ENCODE measurements around the gene GPC6.

Gene GPC6

GRCh38 chr13:94399812-94400211 lies 1173.2 kb downstream of the GPC6 start:
- H3K4me3 ChIP-seq (replicated peaks; ENCODE audit: low read depth, low read length), result no peak overlapping the region
- no peak for DNase-seq (ENCODE audit: low read depth)
- no peak for TF ChIP-seq CTCF (IDR thresholded peaks at IDR 0.05; ENCODE audit: low read length, missing control alignments)

GRCh38 chr13:94400874-94401273 lies 1174.3 kb downstream of the GPC6 start:
- H3K4me3 ChIP-seq (replicated peaks; ENCODE audit: low read depth, low read length), result no peak overlapping the region
- DNase-seq (ENCODE audit: low read depth), result no peak
- TF ChIP-seq CTCF (IDR thresholded peaks at IDR 0.05; ENCODE audit: low read length, missing control alignments), result no peak

GRCh38 chr13:94408314-94409036 lies 1181.9 kb downstream of the GPC6 start:
- H3K4me3 ChIP-seq (replicated peaks; ENCODE audit: low read depth, low read length), result no peak overlapping the region
- DNase-seq (ENCODE audit: low read depth), result no peak
- no peak for TF ChIP-seq CTCF (IDR thresholded peaks at IDR 0.05; ENCODE audit: low read length, missing control alignments)

- DNase-seq (ENCODE audit: low read depth), result no peak
- H3K4me3 ChIP-seq (replicated peaks; ENCODE audit: low read depth, low read length), result no peak overlapping the region
- no peak for TF ChIP-seq CTCF (IDR thresholded peaks at IDR 0.05; ENCODE audit: low read length, missing control alignments)
Observed at GRCh38 chr13:94411747-94412146, 1185.1 kb downstream of the GPC6 start.

GRCh38 chr13:94412870-94413597 lies 1186.4 kb downstream of the GPC6 start:
- TF ChIP-seq CTCF (IDR thresholded peaks at IDR 0.05; ENCODE audit: low read length, missing control alignments), result no peak
- H3K4me3 ChIP-seq (replicated peaks; ENCODE audit: low read depth, low read length), result no peak overlapping the region
- no peak for DNase-seq (ENCODE audit: low read depth)

GRCh38 chr13:94413598-94413944 lies 1187.0 kb downstream of the GPC6 start:
- DNase-seq (ENCODE audit: low read depth), result no peak
- H3K4me3 ChIP-seq (replicated peaks; ENCODE audit: low read depth, low read length), result no peak overlapping the region
- TF ChIP-seq CTCF (IDR thresholded peaks at IDR 0.05; ENCODE audit: low read length, missing control alignments), result no peak
